HG02885 (cell line): Measurements from ENCODE around the gene RPS6KA2.

Experiments used
- ATAC-seq: cut with Tn5 transposase; IDR thresholded peaks from one replicate; pipeline ENCODE4 v1.9.1; 2021; ENCODE audit warnings: mild to moderate bottlenecking; ENCODE audit not compliant: unreplicated experiment, poor library complexity

Gene RPS6KA2

DNA sequence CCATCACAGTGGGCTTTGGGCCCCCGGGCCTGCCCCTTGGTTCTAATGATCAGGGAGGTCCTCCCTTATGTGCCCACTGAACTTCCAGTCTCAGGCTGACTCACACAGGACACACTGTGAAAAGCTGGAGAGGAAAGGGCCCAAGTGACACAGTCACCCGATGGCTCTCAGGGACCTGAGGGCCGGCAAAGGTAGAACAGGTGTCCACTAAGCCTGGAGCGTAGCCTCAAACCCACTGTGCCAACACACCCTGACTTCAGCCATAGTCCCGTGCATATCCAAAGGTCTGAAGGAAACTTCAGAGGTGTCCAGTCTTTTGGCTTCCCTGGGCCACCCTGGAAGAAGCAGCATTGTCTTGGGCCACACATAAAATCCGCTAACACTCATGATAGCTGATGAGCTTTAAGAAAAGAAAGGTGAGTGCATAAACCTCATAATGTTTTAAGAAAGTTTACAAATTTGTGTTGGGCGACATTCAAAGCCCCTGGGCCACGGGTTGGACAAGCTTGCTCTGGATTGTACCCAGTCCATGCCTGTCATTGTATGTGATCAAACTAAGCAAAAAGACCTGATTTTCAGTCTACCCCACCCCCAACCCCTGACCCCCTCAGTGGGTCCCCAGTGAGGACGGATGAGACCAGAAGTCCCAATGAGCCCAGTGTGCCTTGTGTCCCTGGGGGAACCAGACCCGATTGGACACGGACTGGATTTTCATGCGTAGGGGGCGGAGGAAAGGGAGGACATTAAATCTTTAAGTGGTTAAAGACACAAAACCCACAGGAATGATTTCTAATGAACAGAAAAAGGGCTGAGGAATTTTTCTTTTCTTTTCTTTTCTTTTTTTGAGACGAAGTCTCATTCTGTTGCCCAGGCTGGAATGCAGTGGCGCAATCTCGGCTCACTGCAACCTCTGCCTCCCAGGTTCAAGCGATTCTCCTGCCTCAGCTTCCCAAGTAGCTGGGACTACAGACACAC, 46.7 kb downstream of the RPS6KA2 start:
- ATAC-seq = no peak

DNA sequence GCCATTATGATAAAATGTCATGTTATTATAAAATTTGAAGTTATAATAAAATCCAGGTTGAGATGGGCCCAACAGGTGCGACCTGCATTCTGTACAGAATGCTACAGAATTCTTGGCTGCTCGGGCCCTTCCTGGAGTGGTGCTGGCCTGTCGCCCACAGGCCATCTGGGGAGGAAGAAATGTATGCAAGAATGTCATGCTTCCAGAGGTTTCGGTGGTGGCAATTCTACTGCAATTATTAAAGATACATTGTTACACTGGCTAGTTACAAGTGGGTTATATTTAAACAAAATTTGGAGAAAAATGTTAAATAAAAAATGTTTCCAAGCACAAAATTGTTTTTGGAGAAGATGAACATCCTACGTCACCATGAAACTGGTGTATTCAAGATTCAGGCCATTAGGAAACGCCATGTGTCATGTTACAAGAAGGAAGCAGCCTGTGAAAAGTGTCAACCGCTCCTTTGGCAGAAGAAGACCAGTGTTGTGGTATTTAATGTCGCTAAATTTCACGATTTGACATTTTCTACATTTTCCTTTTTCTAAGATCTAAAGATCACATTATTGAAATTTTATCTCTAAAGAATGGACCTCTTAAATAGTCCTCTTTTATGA, 47.7 kb downstream of the RPS6KA2 start:
- ATAC-seq = no peak

DNA sequence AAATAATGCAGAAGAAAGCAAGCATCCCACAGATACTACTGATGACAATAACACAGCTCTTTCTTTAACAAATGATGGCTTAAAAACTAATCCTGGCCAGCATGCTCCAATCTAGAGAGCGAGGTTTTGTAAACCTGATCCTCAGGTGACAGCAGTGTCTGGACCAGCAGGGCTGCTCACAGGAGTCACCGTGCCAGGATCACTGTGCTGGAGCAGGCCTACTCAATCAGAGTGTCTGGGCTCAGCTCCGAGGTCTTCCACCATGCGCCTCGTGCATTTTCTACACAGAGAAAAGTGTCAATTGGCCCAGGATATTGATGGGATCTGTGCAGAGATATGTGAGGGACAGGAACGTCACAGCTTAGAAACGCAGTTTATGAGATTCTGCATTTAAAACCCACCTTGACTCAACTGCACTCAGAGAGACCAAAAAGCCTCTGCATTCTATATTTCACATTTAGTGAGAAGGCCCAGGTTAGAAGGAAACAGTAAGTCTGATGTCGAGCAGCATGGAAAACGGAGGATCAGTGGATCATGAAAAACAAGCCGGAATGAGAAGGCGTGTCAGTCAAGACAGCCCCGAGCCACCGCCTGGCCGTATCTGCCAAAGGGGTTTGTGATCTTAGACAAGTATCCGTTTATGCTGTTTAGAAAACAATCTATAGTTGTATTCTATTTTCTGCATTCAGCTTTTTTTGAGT, 48.4 kb downstream of the RPS6KA2 start:
- no peak for ATAC-seq

DNA sequence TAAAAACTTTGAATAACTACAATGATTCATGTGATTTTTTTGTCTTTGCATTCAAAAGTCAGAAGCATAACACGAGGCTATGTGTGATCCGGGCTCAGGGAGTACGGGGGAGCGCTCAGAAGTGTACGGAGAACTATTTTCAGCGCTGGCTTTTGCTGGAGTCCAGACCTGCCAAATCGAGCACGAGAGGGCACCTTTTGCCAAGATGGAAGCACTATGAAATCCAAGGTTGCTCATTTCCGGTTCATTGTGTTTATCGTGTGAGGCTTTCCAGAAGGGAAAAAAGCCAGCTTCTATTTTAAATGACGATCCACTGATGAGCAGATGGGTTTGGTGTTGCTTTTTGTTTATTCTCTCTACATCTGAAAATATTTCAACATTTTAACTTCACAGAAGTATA, 51.8 kb downstream of the RPS6KA2 start:
- ATAC-seq = no peak

DNA sequence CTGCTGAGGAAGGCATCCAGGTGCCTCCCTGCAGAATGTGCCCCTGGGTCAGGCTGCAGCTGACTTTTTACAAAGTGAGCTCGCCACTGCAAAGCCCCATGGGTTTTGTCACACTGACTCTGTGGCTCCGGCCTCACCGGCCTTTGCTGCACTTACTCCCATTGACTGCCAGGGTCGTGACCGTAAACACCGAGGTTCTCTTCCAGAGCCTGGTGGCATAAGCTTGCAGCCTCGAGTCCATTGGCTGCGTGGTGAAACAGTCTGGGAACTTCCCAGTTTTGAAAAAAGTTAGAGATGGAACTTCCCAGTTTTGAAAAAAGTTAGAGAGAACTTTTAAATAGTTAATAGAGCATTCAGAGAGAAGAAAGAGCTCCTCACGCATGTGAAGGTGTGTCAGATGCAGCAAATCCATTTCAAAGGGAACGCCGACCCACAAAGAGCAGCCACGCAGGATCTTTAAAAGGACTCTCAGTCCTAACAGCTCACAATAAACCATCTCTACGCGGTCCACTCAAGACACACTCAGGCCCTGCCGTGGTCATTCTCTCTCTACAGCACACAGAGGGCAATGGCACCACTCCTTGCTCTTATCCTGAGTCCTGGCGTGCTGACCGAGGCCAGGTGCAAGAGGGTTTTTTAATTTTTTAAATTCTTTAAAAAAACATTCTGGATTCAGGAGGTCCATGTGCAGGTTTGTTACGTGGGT, 53.4 kb downstream of the RPS6KA2 start:
- ATAC-seq = no peak

DNA sequence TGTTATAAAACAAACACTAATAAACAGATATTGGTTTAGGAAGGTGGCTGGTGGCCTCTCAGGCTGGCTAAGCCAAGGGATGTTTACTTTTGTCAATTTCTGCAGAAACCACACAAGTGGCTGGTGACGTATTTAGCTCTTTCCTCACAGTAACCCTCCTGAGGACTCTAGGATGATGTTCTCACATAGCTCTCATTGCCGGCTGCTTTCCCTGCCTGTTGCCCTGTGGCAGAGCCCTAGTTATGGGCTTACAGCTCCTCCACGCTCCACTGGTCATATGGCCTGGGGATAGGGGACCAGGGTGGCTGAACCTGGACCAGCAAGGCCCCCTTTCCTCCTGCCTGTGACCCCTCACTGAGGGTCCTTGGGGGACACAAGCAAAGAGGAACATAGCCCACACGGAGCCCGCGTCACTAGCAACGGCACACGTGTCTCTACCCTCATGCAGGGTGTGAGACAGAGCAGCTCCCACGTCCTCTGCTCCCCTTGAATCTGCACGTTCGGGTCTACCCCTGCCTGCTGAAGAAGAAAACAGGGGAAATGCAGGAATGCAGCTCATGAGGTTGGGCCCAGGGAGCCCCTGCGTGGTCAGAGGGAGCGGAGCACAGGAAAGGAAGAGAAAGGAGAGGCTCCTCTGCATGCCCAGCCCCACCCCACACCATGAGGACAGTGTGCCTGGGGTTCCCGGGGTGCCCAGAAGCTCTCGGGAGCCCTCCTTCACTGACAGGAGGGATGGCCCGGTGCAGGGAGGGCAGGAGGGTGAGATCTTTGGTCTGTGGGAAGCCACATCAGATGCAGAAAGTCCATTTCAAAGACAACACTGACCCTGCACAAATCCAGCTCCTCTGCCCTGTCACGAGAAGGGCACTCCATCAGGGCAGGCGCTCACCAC, 54.4 kb downstream of the RPS6KA2 start:
- ATAC-seq = no peak

DNA sequence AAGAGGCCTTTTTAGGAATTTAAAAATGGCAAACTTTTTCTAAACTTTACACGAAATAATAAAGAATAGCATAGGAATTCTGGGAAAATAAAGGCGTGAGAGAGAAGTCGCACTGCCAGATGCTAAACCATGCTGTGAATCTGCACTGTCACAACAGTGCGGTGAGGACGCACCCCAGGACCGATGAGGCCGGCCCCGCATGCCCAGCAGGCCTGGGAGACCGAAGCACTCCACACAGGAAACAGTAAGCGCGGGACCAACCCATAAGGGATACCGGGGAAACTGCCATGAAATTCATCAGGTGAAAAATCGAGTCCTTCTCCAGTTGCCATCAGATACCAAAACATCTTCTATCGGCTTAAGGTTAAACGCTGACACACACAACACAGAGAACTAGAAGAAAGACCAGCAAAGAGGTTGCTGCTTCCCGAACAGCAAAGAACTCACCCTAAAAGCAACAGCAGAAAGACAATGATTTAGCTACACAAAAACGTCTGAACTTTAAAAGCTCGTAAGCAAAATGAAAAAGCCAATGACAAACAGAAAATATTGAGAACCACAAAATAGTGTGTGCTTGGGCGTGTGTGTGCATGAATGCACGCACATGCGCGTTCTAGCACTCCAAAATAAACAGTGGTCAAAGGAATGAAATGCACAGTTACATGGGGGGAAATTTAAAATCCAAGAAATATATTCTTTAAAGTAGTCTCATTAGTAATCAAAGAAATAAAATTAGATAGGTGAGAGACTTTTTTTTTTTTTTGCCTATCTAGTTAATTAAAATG, 55.9 kb downstream of the RPS6KA2 start:
- ATAC-seq = no peak

DNA sequence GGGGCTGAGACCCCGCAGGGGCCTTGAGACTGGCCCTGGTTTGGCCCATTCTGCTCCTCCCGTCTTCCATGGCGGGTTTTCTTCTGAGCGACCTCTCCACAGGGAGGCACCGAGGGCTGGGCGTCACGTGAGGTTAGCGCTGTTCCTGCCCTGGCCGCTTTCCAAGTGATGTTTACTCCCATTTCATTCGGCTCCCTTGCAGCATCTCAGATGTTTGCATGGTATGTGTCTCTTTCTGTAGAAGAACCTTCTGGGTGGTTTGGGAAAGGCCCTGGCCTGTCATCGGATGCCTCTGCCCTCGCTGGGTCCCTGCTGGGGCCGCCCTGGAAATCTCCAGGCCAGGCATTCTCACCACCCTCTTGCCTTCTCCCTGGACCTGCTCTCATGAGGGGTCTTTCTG, 57.8 kb downstream of the RPS6KA2 start:
- ATAC-seq = no peak

DNA sequence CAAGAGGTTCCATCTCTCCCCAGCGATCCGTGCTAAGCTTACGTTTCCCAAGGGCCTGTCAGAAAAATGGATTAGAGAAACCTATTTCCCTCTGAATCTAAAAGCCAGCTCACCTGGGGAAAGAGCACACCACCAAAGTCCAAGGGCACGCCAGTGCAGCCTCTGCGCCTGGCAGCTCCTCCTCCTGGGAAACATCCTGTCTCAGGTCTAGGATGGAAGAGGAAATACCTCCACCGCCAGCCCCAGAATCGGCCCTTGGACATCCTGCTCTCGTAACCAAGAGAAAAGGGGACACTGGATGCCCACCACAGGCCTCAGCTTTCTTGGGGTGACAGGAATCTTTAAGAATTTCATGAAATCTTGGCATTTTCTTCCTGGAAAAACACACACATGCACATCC, 59.2 kb downstream of the RPS6KA2 start:
- no peak for ATAC-seq

DNA sequence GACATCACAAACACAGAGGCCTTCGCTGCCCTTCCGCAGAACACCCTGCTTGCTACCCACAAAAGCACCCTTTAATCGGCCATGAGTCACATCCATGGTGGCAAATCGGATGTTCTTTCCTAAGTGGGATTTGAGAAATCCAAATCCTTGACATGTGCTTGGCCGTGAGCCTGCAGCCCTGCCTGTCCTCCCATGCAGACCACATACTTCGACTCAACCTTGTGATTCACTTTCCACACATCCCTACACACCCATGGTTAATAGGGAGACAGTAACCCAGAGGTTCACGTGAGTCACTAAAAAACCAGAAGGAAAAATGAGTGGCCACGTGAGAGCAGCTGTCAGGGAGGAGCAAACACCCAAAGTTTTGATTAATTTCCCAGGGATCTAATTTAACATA, 59.9 kb downstream of the RPS6KA2 start:
- ATAC-seq = no peak

DNA sequence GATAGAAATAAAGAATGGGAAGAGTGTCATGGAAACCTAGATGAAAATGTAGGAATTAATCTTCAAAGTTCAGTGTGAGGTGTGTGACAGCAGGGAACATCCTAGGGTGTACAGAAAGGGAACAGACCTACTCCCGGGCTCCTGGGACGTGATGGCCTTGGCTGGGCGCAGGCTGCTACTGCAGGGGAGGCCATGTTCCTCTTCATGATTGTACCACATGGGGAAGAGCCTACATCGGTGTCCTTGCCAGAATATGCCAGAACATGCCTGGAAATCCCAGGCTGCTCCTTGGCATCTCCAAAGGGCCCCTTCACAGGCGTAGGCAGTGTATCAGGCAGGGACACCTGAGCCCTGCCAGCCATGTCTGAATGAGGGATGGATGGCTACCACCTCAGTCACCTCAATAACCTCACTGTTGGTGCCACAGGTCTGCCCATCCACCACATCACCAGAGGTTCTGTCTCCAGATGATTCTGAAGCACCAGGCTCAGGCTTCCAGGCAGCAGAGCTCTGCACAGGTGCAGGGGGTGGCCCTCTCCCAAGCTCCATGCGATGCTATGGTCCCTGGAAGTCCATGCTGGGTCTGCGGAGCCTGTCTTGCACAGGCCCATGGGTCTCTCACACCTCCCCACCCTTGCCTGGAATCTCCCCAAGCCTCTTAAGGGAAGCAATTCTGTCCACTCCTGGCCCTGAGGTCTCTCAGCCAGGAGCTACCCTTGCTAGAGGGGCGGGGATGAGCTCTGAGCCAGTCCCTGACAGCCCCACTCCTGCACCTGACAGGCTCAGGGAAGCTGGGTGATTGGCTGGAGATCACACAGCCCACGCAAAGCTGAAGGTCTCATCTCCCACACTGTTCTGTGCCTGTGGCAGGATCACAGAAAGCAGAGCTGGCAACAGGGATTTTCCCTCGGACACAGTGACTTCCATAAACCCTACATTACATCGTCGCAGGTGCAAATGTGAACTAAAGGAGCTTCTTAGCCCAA, 60.7 kb downstream of the RPS6KA2 start:
- ATAC-seq = no peak

DNA sequence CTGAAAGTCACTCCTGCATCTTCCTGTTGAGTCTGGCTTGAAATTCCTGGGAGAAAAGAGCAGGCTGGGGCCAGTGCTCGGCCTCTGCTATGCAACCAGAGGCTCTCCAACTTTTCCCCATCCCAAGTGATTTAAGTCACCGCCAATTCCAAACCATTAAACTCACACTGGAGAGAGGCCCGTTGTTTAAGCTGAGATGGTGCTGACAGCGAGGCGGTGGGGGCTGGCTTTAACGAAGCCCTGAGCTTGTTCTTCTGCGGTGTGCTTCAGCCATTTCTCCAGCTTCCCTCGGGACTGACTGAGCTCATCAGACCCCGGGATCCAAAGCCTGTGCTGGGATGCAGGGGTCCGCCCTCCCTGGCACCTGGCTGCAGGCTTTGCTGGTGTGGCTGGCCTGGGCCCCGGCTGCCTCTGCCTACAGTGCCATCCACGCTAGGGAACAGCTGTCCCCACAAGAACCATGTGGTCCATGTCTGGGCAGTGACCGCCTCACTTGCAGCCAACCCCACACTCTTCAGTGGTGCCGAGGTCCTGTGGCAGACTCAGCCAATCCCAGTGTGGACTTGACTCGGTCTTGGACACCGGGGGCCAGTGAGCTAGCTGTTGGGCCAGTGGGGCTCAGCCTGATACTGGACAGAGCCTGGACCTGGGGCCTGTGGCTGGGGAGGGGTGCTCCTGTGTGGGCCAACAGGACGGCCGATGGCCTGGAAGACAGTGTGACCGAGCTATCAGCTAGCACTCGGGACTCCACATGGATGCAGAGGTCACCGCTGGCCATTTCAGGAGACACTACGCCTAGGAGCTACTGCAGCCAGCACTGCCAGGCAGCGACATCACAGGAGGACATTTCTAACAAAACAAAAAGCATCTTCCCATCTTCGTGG, 61.7 kb downstream of the RPS6KA2 start:
- no peak for ATAC-seq

DNA sequence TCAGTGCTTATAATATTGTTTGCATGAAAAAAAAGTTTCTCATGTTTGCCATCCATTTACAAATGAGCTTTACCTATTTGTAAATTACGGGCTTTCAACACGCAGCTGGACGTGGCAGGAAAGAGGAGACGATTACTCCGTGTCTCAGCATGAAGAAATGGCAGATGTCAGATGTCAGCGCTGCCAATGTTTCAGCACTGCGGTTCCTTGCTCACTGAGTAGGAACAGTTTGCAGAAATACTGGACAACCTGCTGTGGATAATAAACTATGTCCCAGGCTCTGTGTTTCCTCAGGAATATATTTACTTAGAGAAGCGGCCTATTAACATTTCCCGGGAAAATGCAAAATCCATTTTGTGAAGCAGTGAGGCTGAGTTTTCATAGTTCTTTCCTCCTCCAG, 63.2 kb downstream of the RPS6KA2 start:
- no peak for ATAC-seq

DNA sequence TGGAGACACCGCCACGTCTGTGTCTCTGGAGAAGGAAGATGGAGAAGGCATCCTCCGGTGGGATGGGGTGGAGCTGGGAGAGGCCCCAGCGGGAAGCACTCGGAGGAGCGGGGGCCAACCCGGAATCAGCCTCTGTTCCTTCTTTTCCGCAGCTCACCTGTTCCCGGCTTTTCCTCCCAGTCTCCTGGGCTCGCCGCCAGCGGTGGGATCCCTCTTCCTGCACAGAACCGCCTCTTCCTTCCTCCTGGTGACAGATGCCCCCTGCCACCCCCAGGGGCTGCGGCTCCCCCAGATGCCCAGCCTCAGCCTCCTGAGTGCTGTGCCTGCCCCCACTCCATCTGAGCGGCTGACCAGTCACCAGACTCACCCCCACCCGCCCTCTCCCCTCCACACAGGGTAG, 63.9 kb downstream of the RPS6KA2 start:
- no peak for ATAC-seq

DNA sequence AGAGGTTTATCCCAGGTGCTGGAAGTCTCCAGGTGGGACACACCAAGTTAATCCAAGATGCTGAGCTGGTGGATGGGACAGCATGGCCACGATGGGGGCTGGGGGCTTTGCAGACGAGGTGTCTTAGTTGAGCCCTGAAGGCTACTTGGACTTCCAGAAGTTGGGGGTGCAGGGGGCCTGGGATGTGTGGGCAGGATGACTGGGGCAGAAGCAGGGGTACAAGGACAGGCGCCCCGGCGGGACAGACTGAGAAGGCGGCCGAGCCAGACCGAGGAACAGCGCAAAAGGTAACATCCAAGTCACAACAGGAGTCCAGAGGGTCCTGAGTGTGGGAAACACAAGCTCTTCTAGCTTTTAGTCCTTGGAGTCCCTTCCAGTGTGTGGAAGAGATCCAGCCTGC, 64.3 kb downstream of the RPS6KA2 start:
- no peak for ATAC-seq

DNA sequence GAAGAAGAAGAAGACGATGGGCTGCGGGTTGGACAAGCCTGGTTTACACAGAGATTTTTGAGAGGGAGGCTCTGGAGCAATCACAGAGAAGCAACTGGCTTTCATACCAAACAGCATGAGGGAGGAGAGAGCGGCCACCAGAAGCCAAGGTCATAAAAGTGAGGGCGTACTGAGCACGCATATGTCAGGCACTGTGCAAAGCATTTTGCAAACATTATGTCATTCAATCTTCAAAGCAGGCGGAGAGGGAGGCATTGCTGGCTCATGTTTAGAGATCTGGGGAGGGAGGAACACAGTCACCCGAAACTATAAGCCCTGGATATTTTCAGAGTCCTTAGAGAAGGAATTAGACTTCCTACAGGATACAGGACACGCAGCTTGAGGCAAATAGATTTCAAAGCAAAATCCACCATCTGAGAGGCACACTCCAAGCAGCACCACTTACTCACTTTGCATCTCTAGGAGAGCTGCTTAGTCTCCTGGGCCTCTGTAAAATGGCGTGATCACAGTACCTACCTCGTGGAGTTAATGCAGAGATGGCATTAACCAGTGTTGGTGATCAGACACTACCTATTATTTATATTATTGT, 65.2 kb downstream of the RPS6KA2 start:
- ATAC-seq = no peak
